GM18526 (cell line): Measurements from ENCODE around the gene PCDHAC1.

Experiments
- POLR2A ChIP-seq: IDR thresholded peaks from 3 replicates; pipeline ENCODE4 v1.6.1; 2011; ENCODE audit not compliant: insufficient read length; ENCODE audit errors: extremely low read depth

The PCDHAC1 gene

GRCh38 chr5:140953234-140953633, 27.1 kb downstream of the PCDHAC1 start:
- no peak for TF ChIP-seq POLR2A

- no peak for TF ChIP-seq POLR2A
These were observed 36.1 kb downstream of the PCDHAC1 start for GRCh38 chr5:140962190-140962589.

GRCh38 chr5:140964356-140964755, 38.3 kb downstream of the PCDHAC1 start:
- no peak for TF ChIP-seq POLR2A

DNA sequence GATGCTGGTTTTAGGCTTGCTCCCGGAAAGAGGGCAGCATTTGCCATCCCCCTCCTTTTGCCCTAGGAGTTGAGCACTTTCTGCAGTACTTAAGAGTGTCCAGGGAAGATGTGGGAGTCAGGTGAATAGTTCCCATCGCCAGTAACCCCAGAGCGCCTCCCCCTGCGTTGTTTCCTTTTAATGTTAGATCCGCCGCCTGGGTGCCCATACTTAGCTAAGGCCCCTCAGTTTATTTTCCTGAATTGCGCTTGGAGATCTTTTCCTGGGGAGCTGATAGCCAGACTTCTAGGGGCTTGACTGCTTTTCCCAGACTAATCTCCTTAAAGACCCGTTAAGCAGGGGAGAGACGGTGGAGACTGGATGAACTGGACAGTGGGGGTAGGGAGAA, 39.8 kb downstream of the PCDHAC1 start:
- TF ChIP-seq POLR2A, result no peak

- no peak for TF ChIP-seq POLR2A
These were observed 40.5 kb downstream of the PCDHAC1 start, which contains the start of gene PCDHAC2 for GRCh38 chr5:140966293-140967225. TSS of gene PCDHAC2 (plus strand) at chr5:140966476. CDS start at chr5:140966767, 291 bp downstream.

DNA sequence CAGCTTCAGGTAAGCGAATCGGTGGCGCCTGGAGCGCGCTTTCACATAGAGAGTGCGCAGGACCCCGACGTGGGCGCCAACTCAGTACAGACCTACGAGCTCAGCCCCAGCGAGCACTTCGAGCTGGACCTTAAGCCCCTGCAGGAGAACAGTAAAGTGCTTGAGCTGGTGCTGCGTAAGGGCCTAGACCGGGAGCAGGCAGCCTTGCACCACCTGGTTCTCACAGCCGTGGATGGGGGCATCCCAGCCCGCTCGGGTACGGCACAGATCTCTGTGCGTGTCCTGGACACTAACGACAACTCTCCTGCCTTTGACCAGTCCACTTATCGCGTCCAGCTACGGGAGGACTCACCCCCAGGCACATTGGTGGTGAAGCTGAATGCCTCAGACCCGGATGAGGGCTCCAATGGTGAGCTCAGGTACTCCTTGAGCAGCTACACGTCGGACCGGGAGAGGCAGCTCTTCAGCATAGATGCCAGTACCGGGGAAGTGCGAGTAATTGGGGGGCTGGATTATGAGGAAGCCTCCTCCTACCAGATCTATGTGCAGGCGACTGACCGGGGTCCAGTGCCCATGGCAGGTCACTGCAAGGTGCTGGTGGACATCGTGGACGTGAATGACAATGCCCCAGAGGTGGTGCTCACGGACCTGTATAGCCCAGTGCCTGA, 41.3 kb downstream of the PCDHAC1 start:
- TF ChIP-seq POLR2A, result no peak

GRCh38 chr5:140969880-140970279, 43.8 kb downstream of the PCDHAC1 start:
- no peak for TF ChIP-seq POLR2A

DNA sequence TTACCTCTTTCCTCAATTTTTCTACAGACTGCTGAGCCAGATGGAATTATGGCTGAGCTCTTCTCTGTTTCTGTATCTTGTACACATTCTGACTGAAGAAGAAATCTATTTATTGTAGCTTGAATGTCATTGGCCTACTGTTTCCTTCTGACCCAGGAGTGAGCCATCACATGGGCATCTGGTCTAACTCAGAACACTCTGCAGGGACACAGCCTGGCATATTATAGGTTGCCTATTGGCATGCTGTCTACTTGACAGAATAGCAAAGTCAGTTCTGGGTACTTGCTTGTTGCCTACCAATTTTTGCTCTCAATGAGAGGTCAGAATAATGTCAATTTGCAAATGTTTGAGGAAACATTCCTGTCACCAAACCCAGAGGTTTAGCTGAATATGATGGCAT, 47.5 kb downstream of the PCDHAC1 start:
- TF ChIP-seq POLR2A, result no peak

DNA sequence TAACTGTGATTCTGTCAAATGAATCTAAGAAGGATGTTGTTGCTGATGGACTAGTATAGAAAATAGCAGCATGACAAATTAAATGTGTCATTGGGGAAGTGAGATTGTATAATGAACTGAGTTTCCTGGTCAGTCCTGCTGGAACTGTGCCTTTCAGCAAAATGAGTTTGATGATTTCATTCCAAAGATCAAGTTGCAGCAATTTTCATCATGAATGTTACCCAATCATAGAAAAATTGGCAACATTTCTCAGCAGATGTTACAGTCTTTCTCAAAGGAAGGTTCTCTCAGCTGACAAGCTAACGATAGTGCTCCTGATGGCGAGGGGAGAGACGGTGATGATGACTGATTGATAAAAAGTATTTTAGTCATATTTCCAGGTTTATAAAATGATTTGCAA, 50.9 kb downstream of the PCDHAC1 start:
- no peak for TF ChIP-seq POLR2A

- no peak for TF ChIP-seq POLR2A
These were observed 52.2 kb downstream of the PCDHAC1 start for GRCh38 chr5:140978260-140978659.

DNA sequence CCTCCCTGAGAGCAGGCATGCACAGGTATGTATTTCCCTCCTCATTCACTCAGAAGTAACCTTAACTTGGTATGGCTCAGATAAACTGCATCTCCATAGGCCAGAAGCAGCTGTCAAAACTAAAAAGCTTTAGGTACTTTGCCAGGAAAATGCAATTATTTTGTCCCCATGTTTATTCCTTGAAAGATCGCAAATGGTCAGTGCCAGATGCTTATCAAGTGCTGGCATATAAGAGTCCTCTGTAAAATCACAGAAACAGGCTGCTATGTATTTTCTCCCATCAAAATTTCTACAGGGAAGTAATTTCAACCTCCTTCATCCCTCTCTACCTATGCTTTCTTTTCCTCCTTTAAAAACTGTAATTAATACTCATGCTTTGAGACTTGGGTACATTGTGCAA, 52.9 kb downstream of the PCDHAC1 start:
- no peak for TF ChIP-seq POLR2A
